ENCODE data around the gene USP7.
"Not testable (repeated sequence)": the region's sequence is repeated elsewhere in the genome, so short reads cannot be mapped to it uniquely, and the experiment has no call there.

The USP7 gene

GRCh38 chr16:8919089-8919933 is 44.4 kb downstream of the USP7 start:
- H3K9me3 ChIP-seq (ENCODE audit: control insufficient read depth, insufficient read depth, low read length), result no peaks in the 10 kb centered on the region
- no peaks in the 10 kb centered on the region for H3K27me3 ChIP-seq (ENCODE audit: control insufficient read depth, low read length)
- peaks cover 54% of the 10 kb centered on the region for H3K79me2 ChIP-seq (ENCODE audit: control insufficient read depth, low read length)
- no peak overlapping the region for H3K27ac ChIP-seq (ENCODE audit: low read depth, low read length)
- H3K36me3 ChIP-seq (ENCODE audit: control insufficient read depth, low read length), result peaks cover 97% of the 10 kb centered on the region
- H3F3A ChIP-seq (ENCODE audit: control insufficient read depth, insufficient read depth), result peaks cover 11% of the 10 kb centered on the region
- H3K4me1 ChIP-seq (ENCODE audit: control insufficient read depth, low read length), result peaks cover 6% of the 10 kb centered on the region; the same call in 1 of the 2 replicates
- H4K20me1 ChIP-seq (ENCODE audit: control insufficient read depth, insufficient read depth, low read depth, low read length), result peaks cover 12% of the 10 kb centered on the region
- TF ChIP-seq EZH2phosphoT487 (IDR thresholded peaks at IDR 0.05; ENCODE audit: borderline replicate concordance, low read length), result no peak
- TF ChIP-seq, protein P1, sequence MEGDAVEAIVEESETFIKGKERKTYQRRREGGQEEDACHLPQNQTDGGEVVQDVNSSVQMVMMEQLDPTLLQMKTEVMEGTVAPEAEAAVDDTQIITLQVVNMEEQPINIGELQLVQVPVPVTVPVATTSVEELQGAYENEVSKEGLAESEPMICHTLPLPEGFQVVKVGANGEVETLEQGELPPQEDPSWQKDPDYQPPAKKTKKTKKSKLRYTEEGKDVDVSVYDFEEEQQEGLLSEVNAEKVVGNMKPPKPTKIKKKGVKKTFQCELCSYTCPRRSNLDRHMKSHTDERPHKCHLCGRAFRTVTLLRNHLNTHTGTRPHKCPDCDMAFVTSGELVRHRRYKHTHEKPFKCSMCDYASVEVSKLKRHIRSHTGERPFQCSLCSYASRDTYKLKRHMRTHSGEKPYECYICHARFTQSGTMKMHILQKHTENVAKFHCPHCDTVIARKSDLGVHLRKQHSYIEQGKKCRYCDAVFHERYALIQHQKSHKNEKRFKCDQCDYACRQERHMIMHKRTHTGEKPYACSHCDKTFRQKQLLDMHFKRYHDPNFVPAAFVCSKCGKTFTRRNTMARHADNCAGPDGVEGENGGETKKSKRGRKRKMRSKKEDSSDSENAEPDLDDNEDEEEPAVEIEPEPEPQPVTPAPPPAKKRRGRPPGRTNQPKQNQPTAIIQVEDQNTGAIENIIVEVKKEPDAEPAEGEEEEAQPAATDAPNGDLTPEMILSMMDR (IDR thresholded peaks at IDR 0.05; ENCODE audit: low read depth, low read length, poor library complexity, severe bottlenecking), result no peak
- no peak overlapping the region for H3K4me3 ChIP-seq (ENCODE audit: low read length)
- no peaks in the 10 kb centered on the region for H3K9me2 ChIP-seq (replicated peaks; ENCODE audit: control insufficient read depth, low read length)
- no peak overlapping the region for H3K4me2 ChIP-seq (ENCODE audit: low read length)

- H3F3A ChIP-seq (ENCODE audit: control insufficient read depth, insufficient read depth), result peaks cover 11% of the 10 kb centered on the region; the same call in 1 of the 2 replicates
- H3K27me3 ChIP-seq (ENCODE audit: control insufficient read depth, low read length); H3K27ac ChIP-seq (ENCODE audit: low read depth, low read length): not testable (repeated sequence)
Measured at GRCh38 chr16:8917336-8917735, 46.4 kb downstream of the USP7 start.

DNA sequence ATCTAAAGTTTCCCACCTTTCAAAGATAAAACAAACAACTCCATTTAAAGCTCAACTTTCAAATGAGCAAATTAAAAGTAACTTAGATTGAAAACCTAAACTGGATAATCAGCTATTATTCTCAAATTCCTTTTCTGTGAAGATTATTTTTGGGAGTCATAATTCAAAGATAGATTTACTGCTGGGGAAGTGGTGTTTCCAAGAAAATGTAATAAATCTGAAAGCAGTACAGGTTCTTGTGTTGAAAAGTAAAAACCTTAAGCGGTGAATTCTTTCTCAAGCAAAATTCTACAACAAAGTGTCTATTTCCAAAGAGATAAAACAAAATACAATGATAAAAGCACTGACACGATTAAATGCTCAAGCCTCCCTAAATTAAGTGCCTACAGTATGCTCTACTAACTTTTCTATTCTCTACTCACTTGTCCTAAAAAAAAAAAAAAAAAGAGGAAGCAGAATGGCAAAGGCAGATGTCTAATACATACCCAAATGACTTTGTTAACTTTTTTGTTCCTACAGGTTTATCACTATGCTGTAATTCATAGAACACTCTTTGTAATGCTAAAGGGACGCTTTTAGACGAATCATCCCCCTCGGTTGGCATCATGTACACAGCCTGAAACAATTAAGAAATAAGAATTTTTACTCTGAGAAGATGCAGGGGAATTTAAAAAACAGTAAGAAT is 47.0 kb downstream of the USP7 start:
- H3K36me3 ChIP-seq (ENCODE audit: control insufficient read depth, low read length), result peaks cover 95% of the 10 kb centered on the region
- H3K27ac ChIP-seq (ENCODE audit: low read depth, low read length), result no peak overlapping the region
- H3K79me2 ChIP-seq (ENCODE audit: control insufficient read depth, low read length), result peaks cover 54% of the 10 kb centered on the region
- H3K4me1 ChIP-seq (ENCODE audit: control insufficient read depth, low read length), result peaks cover 6% of the 10 kb centered on the region; the same call in 1 of the 2 replicates
- no peak for TF ChIP-seq EZH2phosphoT487 (IDR thresholded peaks at IDR 0.05; ENCODE audit: borderline replicate concordance, low read length)
- TF ChIP-seq, protein P1 (IDR thresholded peaks at IDR 0.05; ENCODE audit: low read depth, low read length, poor library complexity, severe bottlenecking), result no peak
- H3F3A ChIP-seq (ENCODE audit: control insufficient read depth, insufficient read depth), result peaks cover 11% of the 10 kb centered on the region; the same call in 1 of the 2 replicates
- H3K27me3 ChIP-seq (ENCODE audit: control insufficient read depth, low read length), result no peaks in the 10 kb centered on the region
- no peaks in the 10 kb centered on the region for H3K9me2 ChIP-seq (replicated peaks; ENCODE audit: control insufficient read depth, low read length)
- H3K4me3 ChIP-seq (ENCODE audit: low read length), result no peak overlapping the region
- peaks cover 4% of the 10 kb centered on the region for H4K20me1 ChIP-seq (ENCODE audit: control insufficient read depth, insufficient read depth, low read depth, low read length)
- no peak overlapping the region for H3K4me2 ChIP-seq (ENCODE audit: low read length)
- H3K9me3 ChIP-seq (ENCODE audit: control insufficient read depth, insufficient read depth, low read length), result no peaks in the 10 kb centered on the region

More at GRCh38 chr16:8917336-8917735, 46.4 kb downstream of the USP7 start:
- H3K4me1 ChIP-seq (ENCODE audit: control insufficient read depth, low read length); H3K4me3 ChIP-seq (ENCODE audit: low read length); H4K20me1 ChIP-seq (ENCODE audit: control insufficient read depth, insufficient read depth, low read depth, low read length); H3K9me3 ChIP-seq (ENCODE audit: control insufficient read depth, insufficient read depth, low read length); H3K4me2 ChIP-seq (ENCODE audit: low read length); H3K9me2 ChIP-seq (replicated peaks; ENCODE audit: control insufficient read depth, low read length): not testable (repeated sequence)
- Histone ChIP-seq H3K36me3 (ENCODE audit: control insufficient read depth, low read length) (peaks cover 95% of the 10 kb centered on the region), H3K79me2 (ENCODE audit: control insufficient read depth, low read length) (peaks cover 49% of the 10 kb centered on the region)
